HepG2 (cell line): ENCODE data around the gene PIGZ. TPM values are rescaled to one million over a fixed set of nuclear protein-coding genes. Genes with fewer than 3 reads are reported as not detected.

Experiments
- KLF9 ChIP-seq: IDR thresholded peaks from 2 replicates; pipeline ENCODE4 v1.6.1; 2016; ENCODE audit warnings: low read depth
- MED1 ChIP-seq: sonication (generic); formaldehyde crosslinking; IDR thresholded peaks from 2 replicates; pipeline ENCODE4 v1.4.0; 2020; ENCODE audit warnings: missing genetic modification reagents
- REXO4 ChIP-seq: sonication (generic); formaldehyde crosslinking; IDR thresholded peaks from 2 replicates; pipeline ENCODE4 v1.8.0; 2022; ENCODE audit warnings: missing genetic modification reagents, mild to moderate bottlenecking, borderline replicate concordance
- RFXAP ChIP-seq: sonication (generic); formaldehyde crosslinking; IDR thresholded peaks from 2 replicates; pipeline ENCODE4 v1.4.0; 2020; ENCODE audit warnings: missing genetic modification reagents, borderline replicate concordance
- SIX4 ChIP-seq: sonication (generic); formaldehyde crosslinking; IDR thresholded peaks from 2 replicates; pipeline ENCODE4 v1.4.0; 2020; ENCODE audit warnings: missing genetic modification reagents
- SNRNP70 ChIP-seq: fragments of 200-400 bp; formaldehyde crosslinking; IDR thresholded peaks from 2 replicates; pipeline ENCODE4 v1.6.1; 2017; ENCODE audit warnings: mild to moderate bottlenecking, low read depth, low read length, moderate library complexity
- ZC3H4 ChIP-seq: sonication (generic); formaldehyde crosslinking; IDR thresholded peaks from 2 replicates; pipeline ENCODE4 v1.4.0; 2020; ENCODE audit warnings: missing genetic modification reagents, borderline replicate concordance
- ZNF264 ChIP-seq: sonication (generic); formaldehyde crosslinking; IDR thresholded peaks from 2 replicates; pipeline ENCODE4 v1.4.0; 2020; ENCODE audit warnings: missing genetic modification reagents
- ZNF33B ChIP-seq: sonication (generic); formaldehyde crosslinking; IDR thresholded peaks from 2 replicates; pipeline ENCODE4 v1.5.1; 2020; ENCODE audit warnings: mild to moderate bottlenecking, missing genetic modification reagents
- polyA plus RNA-seq, 8 experiments: library from polyadenylated mRNA; depleted of rRNA in 3 of 8; stranded (reverse) in 7 of 8; unstranded in 1 of 8; fragments of >200 nt; fragmentation: Illumina TruSeq in 4 of 8; extraction: Trizol in 4 of 8; gene quantifications; 2 replicates each; pipeline versions ENCODE4 v1.2.1 to v1.2.3, GENCODE V29; 2011 to 2016; ENCODE audit warnings: low read depth in 4 of 8, missing spikeins in 1 of 8, mixed read lengths in 1 of 8; ENCODE audit not compliant: insufficient read depth in 1 of 8
- total RNA-seq, 5 experiments: library from RNA; depleted of rRNA; stranded (reverse); fragments of >200 nt; fragmentation: Illumina TruSeq; extraction: Trizol; gene quantifications; 2 replicates each; pipeline ENCODE4 v1.2.3, GENCODE V29; 2016; ENCODE audit warnings: low read depth in 1 of 5
- TF ChIP-seq, protein P1 (sequence below): sonication (generic); formaldehyde crosslinking; IDR thresholded peaks from 2 replicates; pipeline ENCODE4 v1.5.0; 2020; ENCODE audit warnings: mild to moderate bottlenecking, missing genetic modification reagents, borderline replicate concordance
- TF ChIP-seq, protein P2 (sequence below): sonication (generic); formaldehyde crosslinking; IDR thresholded peaks from 2 replicates; pipeline ENCODE4 v1.8.0; 2022; ENCODE audit warnings: missing genetic modification reagents, mild to moderate bottlenecking, moderate library complexity, borderline replicate concordance
- TF ChIP-seq, protein P3 (sequence below): sonication (generic); formaldehyde crosslinking; IDR thresholded peaks from 2 replicates; pipeline ENCODE4 v1.5.0; 2020; ENCODE audit warnings: mild to moderate bottlenecking, missing genetic modification reagents, borderline replicate concordance

The PIGZ gene
- total and polyA plus RNA-seq, 2 of the 13 experiments (the other 11 are each of a cell fraction or from before 2014, with no cell fraction given): 4.7 to 60.5 TPM

DNA sequence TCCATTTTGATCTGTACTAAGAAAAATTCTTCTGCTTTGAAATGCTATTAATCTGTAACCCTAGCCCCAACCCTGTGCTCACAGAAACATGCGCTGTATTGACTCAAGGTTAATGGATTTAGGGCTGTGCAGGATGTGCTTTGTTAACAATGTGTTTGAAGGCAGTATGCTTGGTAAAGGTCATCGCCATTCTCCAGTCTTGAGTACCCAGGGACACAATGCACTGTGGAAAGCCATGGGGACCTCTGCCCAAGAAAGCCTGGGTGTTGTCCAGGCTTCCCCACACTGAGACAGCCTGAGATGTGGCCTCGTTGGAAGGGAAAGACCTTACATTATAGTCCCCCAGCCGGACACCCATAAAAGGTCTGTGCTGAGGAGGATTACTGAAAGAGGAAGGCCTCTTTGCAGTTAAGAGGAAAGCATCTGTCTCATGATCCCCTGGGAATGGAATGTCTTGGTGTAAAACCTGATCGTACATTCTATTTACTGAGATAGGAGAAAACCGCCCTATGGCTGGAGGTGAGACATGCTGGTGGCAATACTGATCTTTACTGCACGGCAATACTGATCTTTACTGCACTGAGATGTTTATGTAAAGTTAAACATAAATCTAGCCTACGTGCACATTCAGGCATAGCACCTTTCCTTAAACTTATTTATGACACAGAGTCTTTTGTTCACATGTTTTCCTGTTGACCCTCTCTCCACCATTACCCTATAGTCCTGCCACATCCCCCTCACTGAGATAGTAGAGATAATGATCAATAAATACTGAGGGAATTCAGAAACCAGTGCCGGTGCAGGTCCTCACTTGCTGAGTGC, 6.3 kb downstream of the PIGZ start (continued):
- TF ChIP-seq, protein P1, sequence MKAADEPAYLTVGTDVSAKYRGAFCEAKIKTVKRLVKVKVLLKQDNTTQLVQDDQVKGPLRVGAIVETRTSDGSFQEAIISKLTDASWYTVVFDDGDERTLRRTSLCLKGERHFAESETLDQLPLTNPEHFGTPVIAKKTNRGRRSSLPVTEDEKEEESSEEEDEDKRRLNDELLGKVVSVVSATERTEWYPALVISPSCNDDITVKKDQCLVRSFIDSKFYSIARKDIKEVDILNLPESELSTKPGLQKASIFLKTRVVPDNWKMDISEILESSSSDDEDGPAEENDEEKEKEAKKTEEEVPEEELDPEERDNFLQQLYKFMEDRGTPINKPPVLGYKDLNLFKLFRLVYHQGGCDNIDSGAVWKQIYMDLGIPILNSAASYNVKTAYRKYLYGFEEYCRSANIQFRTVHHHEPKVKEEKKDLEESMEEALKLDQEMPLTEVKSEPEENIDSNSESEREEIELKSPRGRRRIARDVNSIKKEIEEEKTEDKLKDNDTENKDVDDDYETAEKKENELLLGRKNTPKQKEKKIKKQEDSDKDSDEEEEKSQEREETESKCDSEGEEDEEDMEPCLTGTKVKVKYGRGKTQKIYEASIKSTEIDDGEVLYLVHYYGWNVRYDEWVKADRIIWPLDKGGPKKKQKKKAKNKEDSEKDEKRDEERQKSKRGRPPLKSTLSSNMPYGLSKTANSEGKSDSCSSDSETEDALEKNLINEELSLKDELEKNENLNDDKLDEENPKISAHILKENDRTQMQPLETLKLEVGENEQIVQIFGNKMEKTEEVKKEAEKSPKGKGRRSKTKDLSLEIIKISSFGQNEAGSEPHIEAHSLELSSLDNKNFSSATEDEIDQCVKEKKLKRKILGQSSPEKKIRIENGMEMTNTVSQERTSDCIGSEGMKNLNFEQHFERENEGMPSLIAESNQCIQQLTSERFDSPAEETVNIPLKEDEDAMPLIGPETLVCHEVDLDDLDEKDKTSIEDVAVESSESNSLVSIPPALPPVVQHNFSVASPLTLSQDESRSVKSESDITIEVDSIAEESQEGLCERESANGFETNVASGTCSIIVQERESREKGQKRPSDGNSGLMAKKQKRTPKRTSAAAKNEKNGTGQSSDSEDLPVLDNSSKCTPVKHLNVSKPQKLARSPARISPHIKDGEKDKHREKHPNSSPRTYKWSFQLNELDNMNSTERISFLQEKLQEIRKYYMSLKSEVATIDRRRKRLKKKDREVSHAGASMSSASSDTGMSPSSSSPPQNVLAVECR: peak; percentile 8; the same call in 1 of the 2 replicates
- TF ChIP-seq, protein P2, sequence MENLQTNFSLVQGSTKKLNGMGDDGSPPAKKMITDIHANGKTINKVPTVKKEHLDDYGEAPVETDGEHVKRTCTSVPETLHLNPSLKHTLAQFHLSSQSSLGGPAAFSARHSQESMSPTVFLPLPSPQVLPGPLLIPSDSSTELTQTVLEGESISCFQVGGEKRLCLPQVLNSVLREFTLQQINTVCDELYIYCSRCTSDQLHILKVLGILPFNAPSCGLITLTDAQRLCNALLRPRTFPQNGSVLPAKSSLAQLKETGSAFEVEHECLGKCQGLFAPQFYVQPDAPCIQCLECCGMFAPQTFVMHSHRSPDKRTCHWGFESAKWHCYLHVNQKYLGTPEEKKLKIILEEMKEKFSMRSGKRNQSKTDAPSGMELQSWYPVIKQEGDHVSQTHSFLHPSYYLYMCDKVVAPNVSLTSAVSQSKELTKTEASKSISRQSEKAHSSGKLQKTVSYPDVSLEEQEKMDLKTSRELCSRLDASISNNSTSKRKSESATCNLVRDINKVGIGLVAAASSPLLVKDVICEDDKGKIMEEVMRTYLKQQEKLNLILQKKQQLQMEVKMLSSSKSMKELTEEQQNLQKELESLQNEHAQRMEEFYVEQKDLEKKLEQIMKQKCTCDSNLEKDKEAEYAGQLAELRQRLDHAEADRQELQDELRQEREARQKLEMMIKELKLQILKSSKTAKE (CRISPR knock-in tag): peak; percentile 71; the same call in 1 of the 2 replicates
- TF ChIP-seq SIX4 (0 out of 2 replicates have a peak, but pooled peaks have one; percentile 52), ZC3H4 (CRISPR knock-in tag) (no peak), ZNF33B (CRISPR knock-in tag) (no peak), RFXAP (CRISPR knock-in tag) (no peak), MED1 (CRISPR knock-in tag) (peak; percentile 97), SNRNP70 (no peak), KLF9 (CRISPR knock-in tag) (0 out of 2 replicates have a peak, but pooled peaks have one; percentile 27), REXO4 (no peak), ZNF264 (no peak; the same call in 1 of the 2 replicates)
- TF ChIP-seq, protein P3, sequence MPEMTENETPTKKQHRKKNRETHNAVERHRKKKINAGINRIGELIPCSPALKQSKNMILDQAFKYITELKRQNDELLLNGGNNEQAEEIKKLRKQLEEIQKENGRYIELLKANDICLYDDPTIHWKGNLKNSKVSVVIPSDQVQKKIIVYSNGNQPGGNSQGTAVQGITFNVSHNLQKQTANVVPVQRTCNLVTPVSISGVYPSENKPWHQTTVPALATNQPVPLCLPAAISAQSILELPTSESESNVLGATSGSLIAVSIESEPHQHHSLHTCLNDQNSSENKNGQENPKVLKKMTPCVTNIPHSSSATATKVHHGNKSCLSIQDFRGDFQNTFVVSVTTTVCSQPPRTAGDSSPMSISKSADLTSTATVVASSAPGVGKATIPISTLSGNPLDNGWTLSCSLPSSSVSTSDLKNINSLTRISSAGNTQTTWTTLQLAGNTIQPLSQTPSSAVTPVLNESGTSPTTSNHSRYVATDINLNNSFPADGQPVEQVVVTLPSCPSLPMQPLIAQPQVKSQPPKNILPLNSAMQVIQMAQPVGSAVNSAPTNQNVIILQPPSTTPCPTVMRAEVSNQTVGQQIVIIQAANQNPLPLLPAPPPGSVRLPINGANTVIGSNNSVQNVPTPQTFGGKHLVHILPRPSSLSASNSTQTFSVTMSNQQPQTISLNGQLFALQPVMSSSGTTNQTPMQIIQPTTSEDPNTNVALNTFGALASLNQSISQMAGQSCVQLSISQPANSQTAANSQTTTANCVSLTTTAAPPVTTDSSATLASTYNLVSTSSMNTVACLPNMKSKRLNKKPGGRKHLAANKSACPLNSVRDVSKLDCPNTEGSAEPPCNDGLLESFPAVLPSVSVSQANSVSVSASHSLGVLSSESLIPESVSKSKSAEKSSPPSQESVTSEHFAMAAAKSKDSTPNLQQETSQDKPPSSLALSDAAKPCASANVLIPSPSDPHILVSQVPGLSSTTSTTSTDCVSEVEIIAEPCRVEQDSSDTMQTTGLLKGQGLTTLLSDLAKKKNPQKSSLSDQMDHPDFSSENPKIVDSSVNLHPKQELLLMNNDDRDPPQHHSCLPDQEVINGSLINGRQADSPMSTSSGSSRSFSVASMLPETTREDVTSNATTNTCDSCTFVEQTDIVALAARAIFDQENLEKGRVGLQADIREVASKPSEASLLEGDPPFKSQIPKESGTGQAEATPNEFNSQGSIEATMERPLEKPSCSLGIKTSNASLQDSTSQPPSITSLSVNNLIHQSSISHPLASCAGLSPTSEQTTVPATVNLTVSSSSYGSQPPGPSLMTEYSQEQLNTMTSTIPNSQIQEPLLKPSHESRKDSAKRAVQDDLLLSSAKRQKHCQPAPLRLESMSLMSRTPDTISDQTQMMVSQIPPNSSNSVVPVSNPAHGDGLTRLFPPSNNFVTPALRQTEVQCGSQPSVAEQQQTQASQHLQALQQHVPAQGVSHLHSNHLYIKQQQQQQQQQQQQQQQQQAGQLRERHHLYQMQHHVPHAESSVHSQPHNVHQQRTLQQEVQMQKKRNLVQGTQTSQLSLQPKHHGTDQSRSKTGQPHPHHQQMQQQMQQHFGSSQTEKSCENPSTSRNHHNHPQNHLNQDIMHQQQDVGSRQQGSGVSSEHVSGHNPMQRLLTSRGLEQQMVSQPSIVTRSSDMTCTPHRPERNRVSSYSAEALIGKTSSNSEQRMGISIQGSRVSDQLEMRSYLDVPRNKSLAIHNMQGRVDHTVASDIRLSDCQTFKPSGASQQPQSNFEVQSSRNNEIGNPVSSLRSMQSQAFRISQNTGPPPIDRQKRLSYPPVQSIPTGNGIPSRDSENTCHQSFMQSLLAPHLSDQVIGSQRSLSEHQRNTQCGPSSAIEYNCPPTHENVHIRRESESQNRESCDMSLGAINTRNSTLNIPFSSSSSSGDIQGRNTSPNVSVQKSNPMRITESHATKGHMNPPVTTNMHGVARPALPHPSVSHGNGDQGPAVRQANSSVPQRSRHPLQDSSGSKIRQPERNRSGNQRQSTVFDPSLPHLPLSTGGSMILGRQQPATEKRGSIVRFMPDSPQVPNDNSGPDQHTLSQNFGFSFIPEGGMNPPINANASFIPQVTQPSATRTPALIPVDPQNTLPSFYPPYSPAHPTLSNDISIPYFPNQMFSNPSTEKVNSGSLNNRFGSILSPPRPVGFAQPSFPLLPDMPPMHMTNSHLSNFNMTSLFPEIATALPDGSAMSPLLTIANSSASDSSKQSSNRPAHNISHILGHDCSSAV (CRISPR knock-in tag): 0 out of 2 replicates have a peak, but pooled peaks have one; percentile 23
